Occipital lobe (tissue), 2 donors: ENCODE results near the gene FGF11. TPM values are rescaled to one million over a fixed set of nuclear protein-coding genes. Genes with fewer than 3 reads are reported as not detected.

Experiments used
- DNase-seq: peaks from one replicate; lab custom pipeline; 2025; lab: John Stamatoyannopoulos, UW
- total RNA-seq: library from RNA; depleted of rRNA; stranded (reverse); fragments of >200 nt; gene quantifications from one replicate; pipeline ENCODE4 v1.2.3, GENCODE V29; 2014

FGF11 gene
- total RNA-seq, 1 donor from 2014 or later: 18.2 TPM

GRCh38 chr17:7429722-7430121 lies 9.6 kb upstream of the FGF11 start:
- DNase-seq: no peak

- DNase-seq: no peak
These were observed 8.1 kb upstream of the FGF11 start for GRCh38 chr17:7431231-7431630.

- DNase-seq: no peak
These were observed 7.0 kb upstream of the FGF11 start for GRCh38 chr17:7432296-7432695.

- no peak for DNase-seq
These were observed 3.4 kb upstream of the FGF11 start for GRCh38 chr17:7435676-7436555.

GRCh38 chr17:7436556-7437368 lies 2.5 kb upstream of the FGF11 start:
- DNase-seq: no peak

- DNase-seq: no peak
These were observed 1.9 kb upstream of the FGF11 start for GRCh38 chr17:7437369-7437863.

GRCh38 chr17:7437950-7438614 lies 1.2 kb upstream of the FGF11 start:
- no peak for DNase-seq

- DNase-seq: no peak
These were observed 454 bp upstream of the FGF11 start for GRCh38 chr17:7438656-7439460.

- no peak for DNase-seq
These were observed 961 bp downstream of the FGF11 start for GRCh38 chr17:7440113-7440833.

- DNase-seq: no peak
These were observed 1.5 kb downstream of the FGF11 start for GRCh38 chr17:7440834-7441195.

GRCh38 chr17:7441266-7441665 lies 2.0 kb downstream of the FGF11 start:
- DNase-seq: no peak

GRCh38 chr17:7442142-7442541 lies 2.8 kb downstream of the FGF11 start:
- no peak for DNase-seq

GRCh38 chr17:7443499-7444485 lies 4.5 kb downstream of the FGF11 start:
- DNase-seq: no peak

GRCh38 chr17:7444682-7445618 lies 5.6 kb downstream of the FGF11 start, which contains the start of gene CHRNB1:
Gene CHRNB1, plus strand, starts transcription at chr17:7445061. Its CDS starts 67 bp downstream, at chr17:7445128.
- peak; percentile 56 for DNase-seq

- no peak for DNase-seq
These were observed 6.3 kb downstream of the FGF11 start for GRCh38 chr17:7445619-7445968.

GRCh38 chr17:7448461-7448860 lies 9.1 kb downstream of the FGF11 start:
- no peak for DNase-seq

GRCh38 chr17:7459961-7460545 lies 20.7 kb downstream of the FGF11 start:
- no peak for DNase-seq
